Stimulated activated naive CD4-positive, alpha-beta T cell treated with Interleukin-2 at 50 U/mL for 16 hours (primary cell): ENCODE results near the gene CCDC33.

Experiments
- DNase-seq: peaks from one replicate; lab custom pipeline; 2025; lab: John Stamatoyannopoulos, UW

The CCDC33 gene

GRCh38 chr15:74208901-74209559 is 27.1 kb upstream of the CCDC33 start:
- DNase-seq, result no peak

- no peak for DNase-seq
Measured at GRCh38 chr15:74209560-74209958, 26.6 kb upstream of the CCDC33 start.

GRCh38 chr15:74209997-74210671 is 26.0 kb upstream of the CCDC33 start:
- no peak for DNase-seq

- no peak for DNase-seq
Measured at GRCh38 chr15:74210729-74211128, 25.4 kb upstream of the CCDC33 start.

GRCh38 chr15:74211656-74212055 is 24.5 kb upstream of the CCDC33 start:
- no peak for DNase-seq

- no peak for DNase-seq
Measured at GRCh38 chr15:74212494-74212893, 23.6 kb upstream of the CCDC33 start.

GRCh38 chr15:74213858-74214284 is 22.3 kb upstream of the CCDC33 start:
- no peak for DNase-seq

GRCh38 chr15:74214324-74215021 is 21.7 kb upstream of the CCDC33 start:
- no peak for DNase-seq

- no peak for DNase-seq
Measured at GRCh38 chr15:74215958-74216357, 20.2 kb upstream of the CCDC33 start.

GRCh38 chr15:74216949-74217348 is 19.2 kb upstream of the CCDC33 start:
- no peak for DNase-seq

- no peak for DNase-seq
Measured at GRCh38 chr15:74217907-74218885, 17.9 kb upstream of the CCDC33 start.

- DNase-seq, result no peak
Measured at GRCh38 chr15:74220475-74221248, 15.5 kb upstream of the CCDC33 start.

GRCh38 chr15:74221399-74222239 is 14.5 kb upstream of the CCDC33 start:
- no peak for DNase-seq

- no peak for DNase-seq
Measured at GRCh38 chr15:74222240-74223119, 13.6 kb upstream of the CCDC33 start.

- no peak for DNase-seq
Measured at GRCh38 chr15:74225928-74226327, 10.2 kb upstream of the CCDC33 start.

GRCh38 chr15:74226761-74227540 is 9.2 kb upstream of the CCDC33 start:
- no peak for DNase-seq

GRCh38 chr15:74227968-74228722 is 8.0 kb upstream of the CCDC33 start:
- no peak for DNase-seq

GRCh38 chr15:74228723-74229081 is 7.4 kb upstream of the CCDC33 start:
- DNase-seq, result no peak
